AG10803 (cell line): ENCODE data around the gene PLD6.

Source experiments
- DNase-seq: peaks from one replicate; pipeline ENCODE4 v3.0.0; 2010; ENCODE audit warnings: low read depth
- H3K4me3 ChIP-seq: 2 replicates; pipeline ENCODE4 v1.5.1; 2011; ENCODE audit warnings: mild to moderate bottlenecking, low read length, control low read depth
- TF ChIP-seq, protein P1 (sequence below): conservative IDR thresholded peaks from 2 replicates; pipeline ENCODE4 v1.5.1; 2011; ENCODE audit warnings: mild to moderate bottlenecking, low read length, control low read depth, inconsistent platforms

Gene PLD6

DNA sequence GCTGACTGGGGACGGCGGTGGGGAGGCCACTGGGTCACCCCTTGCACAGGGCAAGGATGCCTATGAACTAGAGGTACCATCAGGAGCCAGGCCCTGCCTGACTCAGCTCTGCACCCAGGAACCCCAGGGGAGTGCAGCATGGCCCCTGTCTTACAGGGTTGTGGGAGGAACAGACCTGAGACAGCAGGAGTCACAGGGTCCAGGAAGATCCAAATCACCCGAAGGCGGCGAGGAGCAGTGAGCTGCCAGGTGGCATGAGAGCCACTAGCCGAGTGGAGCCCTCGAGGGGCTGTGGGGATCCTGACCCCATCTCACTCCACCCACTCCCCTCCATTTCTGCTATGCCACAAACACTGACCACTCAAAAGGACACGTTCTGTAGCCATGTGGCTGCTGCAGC is 30.8 kb downstream of the PLD6 start:
- no peak overlapping the region for H3K4me3 ChIP-seq
- TF ChIP-seq, protein P1, sequence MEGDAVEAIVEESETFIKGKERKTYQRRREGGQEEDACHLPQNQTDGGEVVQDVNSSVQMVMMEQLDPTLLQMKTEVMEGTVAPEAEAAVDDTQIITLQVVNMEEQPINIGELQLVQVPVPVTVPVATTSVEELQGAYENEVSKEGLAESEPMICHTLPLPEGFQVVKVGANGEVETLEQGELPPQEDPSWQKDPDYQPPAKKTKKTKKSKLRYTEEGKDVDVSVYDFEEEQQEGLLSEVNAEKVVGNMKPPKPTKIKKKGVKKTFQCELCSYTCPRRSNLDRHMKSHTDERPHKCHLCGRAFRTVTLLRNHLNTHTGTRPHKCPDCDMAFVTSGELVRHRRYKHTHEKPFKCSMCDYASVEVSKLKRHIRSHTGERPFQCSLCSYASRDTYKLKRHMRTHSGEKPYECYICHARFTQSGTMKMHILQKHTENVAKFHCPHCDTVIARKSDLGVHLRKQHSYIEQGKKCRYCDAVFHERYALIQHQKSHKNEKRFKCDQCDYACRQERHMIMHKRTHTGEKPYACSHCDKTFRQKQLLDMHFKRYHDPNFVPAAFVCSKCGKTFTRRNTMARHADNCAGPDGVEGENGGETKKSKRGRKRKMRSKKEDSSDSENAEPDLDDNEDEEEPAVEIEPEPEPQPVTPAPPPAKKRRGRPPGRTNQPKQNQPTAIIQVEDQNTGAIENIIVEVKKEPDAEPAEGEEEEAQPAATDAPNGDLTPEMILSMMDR, result no peak
- DNase-seq, result no peak

GRCh38 chr17:17173921-17174320 is 32.2 kb downstream of the PLD6 start:
- H3K4me3 ChIP-seq, result no peak overlapping the region
- TF ChIP-seq, protein P1, result no peak
- no peak for DNase-seq

DNA sequence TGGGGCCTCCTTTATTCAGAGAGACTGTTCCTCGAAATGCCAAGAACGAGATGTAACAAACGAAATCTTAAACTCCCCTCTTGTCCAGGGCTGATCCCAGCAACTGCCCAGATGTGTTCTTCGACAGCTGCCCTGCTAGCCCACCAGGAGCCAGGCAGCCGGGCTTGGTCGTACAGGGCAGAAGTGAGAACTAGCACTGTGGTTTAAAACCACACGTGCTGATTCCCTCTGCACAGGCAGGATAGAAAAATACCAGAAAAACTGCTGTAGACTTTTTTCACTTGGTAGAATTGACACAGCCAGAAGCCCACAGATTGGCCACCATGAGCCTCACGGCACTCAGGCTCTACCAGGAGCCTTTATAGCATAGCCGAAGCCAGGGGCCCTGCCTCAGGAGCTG is 33.1 kb downstream of the PLD6 start:
- no peak for DNase-seq
- TF ChIP-seq, protein P1, result no peak
- H3K4me3 ChIP-seq, result no peak overlapping the region

GRCh38 chr17:17172001-17172939 is 33.9 kb downstream of the PLD6 start:
- TF ChIP-seq, protein P1, result no peak
- no peak overlapping the region for H3K4me3 ChIP-seq
- DNase-seq, result no peak

GRCh38 chr17:17171186-17171585 is 34.9 kb downstream of the PLD6 start:
- H3K4me3 ChIP-seq, result no peak overlapping the region
- TF ChIP-seq, protein P1, result no peak
- no peak for DNase-seq

- peak; percentile 75 for DNase-seq
- H3K4me3 ChIP-seq, result no peak overlapping the region
- TF ChIP-seq, protein P1, result no peak
These were observed 35.7 kb downstream of the PLD6 start for GRCh38 chr17:17170346-17170985.
